HepG2 (cell line): ENCODE results near the gene HACD2. TPM values are rescaled to one million over a fixed set of nuclear protein-coding genes. Genes with fewer than 3 reads are reported as not detected.

Experiments
- ATAC-seq: fragments of 200-7000 bp; cut with Tn5 transposase; 3 replicates; pipeline ENCODE4 v1.9.1; 2020; ENCODE audit warnings: mild to moderate bottlenecking, moderate library complexity
- BruUV-seq: library from RNA; stranded (reverse); fragments of 400-500 nt; replicated peaks from 2 replicates; lab custom pipeline; 2021; lab: Mats Ljungman, UMichigan
- CTCF ChIA-PET: fragments of 300-600 bp; formaldehyde crosslinking; extraction: SDS; loops from one replicate; lab custom pipeline; 2021; ENCODE audit warnings: low total read pairs, inconsistent platforms, low intra/inter-chr PET ratio; lab: Yijun Ruan, JAX
- POLR2A ChIA-PET: fragments of 350-600 bp; sonication (Branson Sonifier 250); formaldehyde crosslinking; loops from one replicate; lab custom pipeline; 2020; ENCODE audit warnings: antibody characterized with exemption, inconsistent platforms; lab: Yijun Ruan, JAX
- DNase-seq: peaks from one replicate; pipeline ENCODE4 v3.0.0-alpha.2; 2015; ENCODE audit warnings: low spot score
- FAIRE-seq: peaks from 3 replicates; lab custom pipeline; 2011; peaks lifted over from hg19 to GRCh38; lab: Jason Lieb, UNC
- H2AFZ ChIP-seq: one replicate; pipeline ENCODE4 v1.6.1; 2011; ENCODE audit warnings: low read length, inconsistent platforms
- H3K27ac ChIP-seq: fragments of 300-600 bp; 3 replicates; pipeline ENCODE4 v1.8.0; 2011; ENCODE audit warnings: mixed run types, mild to moderate bottlenecking, mixed read lengths, low read length, inconsistent platforms; ENCODE audit not compliant: insufficient read depth; ENCODE audit errors: extremely low read length
- H3K27me3 ChIP-seq, 2 experiments: fragments of 200-600 bp in 1 of 2; 2 replicates in 1 of 2; 3 replicates in 1 of 2; pipeline versions ENCODE4 v1.6.0 to v1.8.0; 2011; ENCODE audit warnings: low read length in 2 of 2, mild to moderate bottlenecking in 2 of 2, moderate library complexity in 2 of 2, inconsistent platforms in 1 of 2; ENCODE audit not compliant: insufficient read depth in 2 of 2, control insufficient read depth in 1 of 2
- H3K36me3 ChIP-seq, 2 experiments: fragments of 200-600 bp in 1 of 2; replicated peaks in 1 of 2; 2 replicates in 1 of 2; 3 replicates in 1 of 2; pipeline versions ENCODE4 v1.5.1 to v1.8.0; 2011; ENCODE audit warnings: low read length in 2 of 2, inconsistent platforms in 1 of 2; ENCODE audit not compliant: insufficient read depth in 2 of 2, control insufficient read depth in 1 of 2
- H3K4me1 ChIP-seq: 2 replicates; pipeline ENCODE4 v1.5.1; 2012; ENCODE audit warnings: low read length, inconsistent platforms; ENCODE audit not compliant: insufficient read depth
- H3K4me2 ChIP-seq: 2 replicates; pipeline ENCODE4 v1.6.0; 2011; ENCODE audit warnings: low read depth, low read length, inconsistent platforms
- H3K4me3 ChIP-seq, 3 experiments: fragments of 200-600 bp in 1 of 3; sonication (generic), shearing (Covaris generic) in 1 of 3; replicated peaks in 1 of 3; 2 replicates each; pipeline ENCODE4 v1.5.1; 2011 to 2016; ENCODE audit warnings: low read length in 3 of 3, inconsistent platforms in 2 of 3, low read depth in 2 of 3, mild to moderate bottlenecking in 2 of 3, control low read depth in 1 of 3, mixed read lengths in 1 of 3; ENCODE audit not compliant: insufficient read depth in 1 of 3
- H3K79me2 ChIP-seq: one replicate; pipeline ENCODE4 v1.6.1; 2011; ENCODE audit warnings: low read length, inconsistent platforms; ENCODE audit not compliant: insufficient read depth
- H3K9ac ChIP-seq: 2 replicates; pipeline ENCODE4 v1.6.0; 2011; ENCODE audit warnings: mild to moderate bottlenecking, low read depth, low read length, inconsistent platforms; ENCODE audit not compliant: insufficient read depth
- H3K9me3 ChIP-seq: 2 replicates; pipeline ENCODE4 v1.5.1; 2012; ENCODE audit warnings: mild to moderate bottlenecking, low read length
- H4K20me1 ChIP-seq: 2 replicates; pipeline ENCODE4 v1.6.0; 2011; ENCODE audit warnings: inconsistent platforms, mild to moderate bottlenecking, low read length, moderate library complexity; ENCODE audit not compliant: insufficient read depth
- BCL6 ChIP-seq: IDR thresholded peaks from 2 replicates; pipeline ENCODE4 v1.6.1; 2016; ENCODE audit warnings: missing genetic modification reagents, missing compliant biosample characterization
- HDAC6 ChIP-seq: fragments of 200-600 bp; sonication (generic); IDR thresholded peaks from 2 replicates; pipeline ENCODE4 v1.7.0; 2017; ENCODE audit warnings: mild to moderate bottlenecking, antibody characterized with exemption, low read length, low read depth
- HOXA3 ChIP-seq: sonication (generic); formaldehyde crosslinking; IDR thresholded peaks from 2 replicates; pipeline ENCODE4 v1.5.0; 2020; ENCODE audit warnings: missing genetic modification reagents
- KMT2A ChIP-seq: sonication (generic); formaldehyde crosslinking; IDR thresholded peaks from 2 replicates; pipeline ENCODE4 v1.4.0; 2020; ENCODE audit warnings: missing genetic modification reagents
- WGBS: methylation state at CpG from one replicate; pipeline ENCODE4 v1.1.6; 2017; ENCODE audit warnings: low lambda C conversion rate; 5-methylcytosine and 5-hydroxymethylcytosine counted together
- in situ Hi-C: cut with HindIII; loops from 2 replicates; pipeline ENCODE4 v1.10.0; 2017; ENCODE audit warnings: low pct_unique_long_range_greater_than_20kb; ENCODE audit not compliant: extremely low pct_ligation_motif_present
- intact Hi-C: fragments of 100-400 bp; cut with micrococcal nuclease; formaldehyde crosslinking; loops from one replicate; pipeline ENCODE4 v1.10.0; 2022; ENCODE audit not compliant: unreplicated experiment
- polyA plus RNA-seq, 8 experiments: library from polyadenylated mRNA; depleted of rRNA in 3 of 8; stranded (reverse) in 7 of 8; unstranded in 1 of 8; fragments of >200 nt; fragmentation: Illumina TruSeq in 4 of 8; extraction: Trizol in 4 of 8; gene quantifications; 2 replicates each; pipeline versions ENCODE4 v1.2.1 to v1.2.3, GENCODE V29; 2011 to 2016; ENCODE audit warnings: low read depth in 4 of 8, missing spikeins in 1 of 8, mixed read lengths in 1 of 8; ENCODE audit not compliant: insufficient read depth in 1 of 8
- total RNA-seq, 5 experiments: library from RNA; depleted of rRNA; stranded (reverse); fragments of >200 nt; fragmentation: Illumina TruSeq; extraction: Trizol; gene quantifications; 2 replicates each; pipeline ENCODE4 v1.2.3, GENCODE V29; 2016; ENCODE audit warnings: low read depth in 1 of 5
- TF ChIP-seq, protein P1 (sequence below): sonication (generic); formaldehyde crosslinking; IDR thresholded peaks from 2 replicates; pipeline ENCODE4 v1.4.0; 2020; ENCODE audit warnings: missing genetic modification reagents, borderline replicate concordance

The HACD2 gene
- total and polyA plus RNA-seq, 2 of the 13 experiments (the other 11 are each of a cell fraction or from before 2014, with no cell fraction given) = 47.0 to 50.4 TPM

DNA sequence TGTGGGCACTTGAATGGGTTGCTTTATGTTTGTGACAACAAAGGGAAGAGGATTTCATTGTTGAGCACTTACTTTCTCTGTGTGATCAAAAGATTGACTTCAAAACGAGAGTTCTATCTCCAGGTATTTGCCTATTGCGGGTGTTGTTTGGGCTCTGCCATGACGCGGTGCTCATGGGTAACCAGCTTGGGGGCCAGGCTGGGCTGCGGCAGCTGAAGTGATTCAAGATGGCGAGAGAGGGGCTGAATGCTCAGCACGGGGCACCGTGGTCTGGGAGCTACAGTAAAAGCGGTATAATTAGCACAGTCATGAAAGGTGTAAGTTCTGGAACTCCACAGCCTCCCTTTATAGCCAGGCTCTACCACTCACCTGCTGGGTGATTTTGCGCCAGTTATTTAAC is 105.0 kb downstream of the HACD2 start:
- no peak for FAIRE-seq
- TF ChIP-seq HDAC6 (no peak), HOXA3 (CRISPR knock-in tag) (no peak), BCL6 (CRISPR knock-in tag) (no peak)
- no peak overlapping the region for H3K9ac ChIP-seq
- in situ Hi-C loops = no loop called here
- ATAC-seq = no peak
- intact Hi-C loops = no loop called here
- no peak overlapping the region for H2AFZ ChIP-seq
- WGBS = 63% methylated on average over 6 of the region's 10 CpGs
- no peaks in the 10 kb centered on the region for H3K9me3 ChIP-seq
- no TSS peak for BruUV-seq
- POLR2A ChIA-PET = no interaction called here
- no peaks in the 10 kb centered on the region for H3K36me3 ChIP-seq
- no peaks in the 10 kb centered on the region for H3K4me1 ChIP-seq
- peaks cover 2 to 44% of the 10 kb centered on the region in 2 experiments; a peak in 3 of 5 replicates for H3K27me3 ChIP-seq
- no peaks in the 10 kb centered on the region for H3K79me2 ChIP-seq
- H3K4me2 ChIP-seq = no peak overlapping the region
- no peak for DNase-seq
- CTCF ChIA-PET = no interaction called here
- no peak overlapping the region for H3K4me3 ChIP-seq
- H3K27ac ChIP-seq = no peak overlapping the region
- H4K20me1 ChIP-seq = no peaks in the 10 kb centered on the region

DNA sequence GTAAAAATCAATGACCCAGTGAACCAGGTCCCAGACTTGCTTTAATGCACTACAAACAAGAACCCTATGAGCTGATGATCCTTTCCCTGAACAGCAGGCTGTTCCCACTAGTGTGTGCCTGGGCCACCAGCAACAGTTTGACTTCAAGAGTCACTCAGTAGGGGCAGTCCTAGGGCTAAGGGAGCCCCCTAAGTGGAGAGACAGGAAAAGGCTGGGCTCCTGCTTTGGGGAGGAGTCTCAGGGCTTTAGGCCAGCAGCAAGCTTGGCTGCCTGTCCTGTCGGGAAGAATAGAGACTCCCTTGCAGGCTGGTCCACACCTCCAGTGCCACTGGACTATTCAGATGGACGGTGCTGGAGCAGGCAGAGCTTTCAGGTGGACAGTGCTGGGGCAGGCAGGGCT is 106.5 kb downstream of the HACD2 start:
- WGBS = no CpG with 5 or more reads among the region's 2 CpGs
- Histone ChIP-seq H3K4me2 (no peak overlapping the region), H3K36me3 (no peaks in the 10 kb centered on the region), H3K4me3 (no peak overlapping the region), H3K79me2 (no peaks in the 10 kb centered on the region), H3K4me1 (no peaks in the 10 kb centered on the region)
- in situ Hi-C loops = no loop called here
- CTCF ChIA-PET = no interaction called here
- FAIRE-seq = no peak
- DNase-seq = no peak
- TF ChIP-seq HDAC6 (no peak), KMT2A (CRISPR knock-in tag) (no peak)
- TF ChIP-seq, protein P1, sequence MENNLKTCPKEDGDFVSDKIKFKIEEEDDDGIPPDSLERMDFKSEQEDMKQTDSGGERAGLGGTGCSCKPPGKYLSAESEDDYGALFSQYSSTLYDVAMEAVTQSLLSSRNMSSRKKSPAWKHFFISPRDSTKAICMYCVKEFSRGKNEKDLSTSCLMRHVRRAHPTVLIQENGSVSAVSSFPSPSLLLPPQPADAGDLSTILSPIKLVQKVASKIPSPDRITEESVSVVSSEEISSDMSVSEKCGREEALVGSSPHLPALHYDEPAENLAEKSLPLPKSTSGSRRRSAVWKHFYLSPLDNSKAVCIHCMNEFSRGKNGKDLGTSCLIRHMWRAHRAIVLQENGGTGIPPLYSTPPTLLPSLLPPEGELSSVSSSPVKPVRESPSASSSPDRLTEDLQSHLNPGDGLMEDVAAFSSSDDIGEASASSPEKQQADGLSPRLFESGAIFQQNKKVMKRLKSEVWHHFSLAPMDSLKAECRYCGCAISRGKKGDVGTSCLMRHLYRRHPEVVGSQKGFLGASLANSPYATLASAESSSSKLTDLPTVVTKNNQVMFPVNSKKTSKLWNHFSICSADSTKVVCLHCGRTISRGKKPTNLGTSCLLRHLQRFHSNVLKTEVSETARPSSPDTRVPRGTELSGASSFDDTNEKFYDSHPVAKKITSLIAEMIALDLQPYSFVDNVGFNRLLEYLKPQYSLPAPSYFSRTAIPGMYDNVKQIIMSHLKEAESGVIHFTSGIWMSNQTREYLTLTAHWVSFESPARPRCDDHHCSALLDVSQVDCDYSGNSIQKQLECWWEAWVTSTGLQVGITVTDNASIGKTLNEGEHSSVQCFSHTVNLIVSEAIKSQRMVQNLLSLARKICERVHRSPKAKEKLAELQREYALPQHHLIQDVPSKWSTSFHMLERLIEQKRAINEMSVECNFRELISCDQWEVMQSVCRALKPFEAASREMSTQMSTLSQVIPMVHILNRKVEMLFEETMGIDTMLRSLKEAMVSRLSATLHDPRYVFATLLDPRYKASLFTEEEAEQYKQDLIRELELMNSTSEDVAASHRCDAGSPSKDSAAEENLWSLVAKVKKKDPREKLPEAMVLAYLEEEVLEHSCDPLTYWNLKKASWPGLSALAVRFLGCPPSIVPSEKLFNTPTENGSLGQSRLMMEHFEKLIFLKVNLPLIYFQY (CRISPR knock-in tag) = no peak
- TF ChIP-seq, all 625 proteins: peak for 0
- H3K9ac ChIP-seq = no peak overlapping the region
- BruUV-seq = no TSS peak
- no peak overlapping the region for H2AFZ ChIP-seq
- peak; percentile 22; the same call in 1 of the 3 replicates for ATAC-seq
- no peaks in the 10 kb centered on the region for H3K9me3 ChIP-seq
- H3K27ac ChIP-seq = no peak overlapping the region
- intact Hi-C loops = no loop called here
- H3K27me3 ChIP-seq = peaks cover 2 to 43% of the 10 kb centered on the region in 2 experiments; a peak in 3 of 5 replicates
- POLR2A ChIA-PET = no interaction called here
- H4K20me1 ChIP-seq = no peaks in the 10 kb centered on the region
